ENCODE measurements around the gene DTHD1. TPM values are rescaled to one million over a fixed set of nuclear protein-coding genes. Genes with fewer than 3 reads are reported as not detected.

Gene DTHD1
- total RNA-seq, 4 donors from 2014 or later = 0.68 to 0.88 TPM; not detected in 2

GRCh38 chr4:36313703-36314102, 32.3 kb downstream of the DTHD1 start:
- no peak for TF ChIP-seq CTCF (IDR thresholded peaks at IDR 0.05; ENCODE audit: low read depth)

GRCh38 chr4:36316607-36317006, 35.2 kb downstream of the DTHD1 start:
- no peak for TF ChIP-seq CTCF (IDR thresholded peaks at IDR 0.05; ENCODE audit: low read depth)

- TF ChIP-seq CTCF (IDR thresholded peaks at IDR 0.05; ENCODE audit: low read depth) = no peak
Measured at GRCh38 chr4:36317721-36318120, 36.3 kb downstream of the DTHD1 start.

- no peak for TF ChIP-seq CTCF (IDR thresholded peaks at IDR 0.05; ENCODE audit: low read depth)
Measured at GRCh38 chr4:36320117-36320896, 38.9 kb downstream of the DTHD1 start.

- no peak for TF ChIP-seq CTCF (IDR thresholded peaks at IDR 0.05; ENCODE audit: low read depth)
Measured at GRCh38 chr4:36321176-36321575, 39.8 kb downstream of the DTHD1 start.

- TF ChIP-seq CTCF (IDR thresholded peaks at IDR 0.05; ENCODE audit: low read depth) = no peak
Measured at GRCh38 chr4:36322921-36323354, 41.5 kb downstream of the DTHD1 start.

- no peak for TF ChIP-seq CTCF (IDR thresholded peaks at IDR 0.05; ENCODE audit: low read depth)
Measured at GRCh38 chr4:36323816-36324419, 42.5 kb downstream of the DTHD1 start.
